ENCODE results near the gene LRRC51.

Gene LRRC51

GRCh38 chr11:72103754-72104167 lies 23.1 kb downstream of the LRRC51 start:
- peak overlapping the region; percentile 9 for H3K4me3 ChIP-seq (ENCODE audit: low read depth, low read length)
- TF ChIP-seq, protein P1, sequence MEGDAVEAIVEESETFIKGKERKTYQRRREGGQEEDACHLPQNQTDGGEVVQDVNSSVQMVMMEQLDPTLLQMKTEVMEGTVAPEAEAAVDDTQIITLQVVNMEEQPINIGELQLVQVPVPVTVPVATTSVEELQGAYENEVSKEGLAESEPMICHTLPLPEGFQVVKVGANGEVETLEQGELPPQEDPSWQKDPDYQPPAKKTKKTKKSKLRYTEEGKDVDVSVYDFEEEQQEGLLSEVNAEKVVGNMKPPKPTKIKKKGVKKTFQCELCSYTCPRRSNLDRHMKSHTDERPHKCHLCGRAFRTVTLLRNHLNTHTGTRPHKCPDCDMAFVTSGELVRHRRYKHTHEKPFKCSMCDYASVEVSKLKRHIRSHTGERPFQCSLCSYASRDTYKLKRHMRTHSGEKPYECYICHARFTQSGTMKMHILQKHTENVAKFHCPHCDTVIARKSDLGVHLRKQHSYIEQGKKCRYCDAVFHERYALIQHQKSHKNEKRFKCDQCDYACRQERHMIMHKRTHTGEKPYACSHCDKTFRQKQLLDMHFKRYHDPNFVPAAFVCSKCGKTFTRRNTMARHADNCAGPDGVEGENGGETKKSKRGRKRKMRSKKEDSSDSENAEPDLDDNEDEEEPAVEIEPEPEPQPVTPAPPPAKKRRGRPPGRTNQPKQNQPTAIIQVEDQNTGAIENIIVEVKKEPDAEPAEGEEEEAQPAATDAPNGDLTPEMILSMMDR (IDR thresholded peaks at IDR 0.05; ENCODE audit: low read depth, low read length, missing control alignments) = peak; percentile 0
- DNase-seq (ENCODE audit: low read depth) = no peak

GRCh38 chr11:72105888-72106287 lies 25.2 kb downstream of the LRRC51 start, which contains the start of gene TOMT:
Gene TOMT (plus strand): TSS chr11:72105924. CDS start chr11:72105952, 28 bp downstream.
- no peak for DNase-seq (ENCODE audit: low read depth)
- TF ChIP-seq, protein P1 (IDR thresholded peaks at IDR 0.05; ENCODE audit: low read depth, low read length, missing control alignments) = no peak
- no peak within 1 kb of the TSS for H3K4me3 ChIP-seq (ENCODE audit: low read depth, low read length)

DNA sequence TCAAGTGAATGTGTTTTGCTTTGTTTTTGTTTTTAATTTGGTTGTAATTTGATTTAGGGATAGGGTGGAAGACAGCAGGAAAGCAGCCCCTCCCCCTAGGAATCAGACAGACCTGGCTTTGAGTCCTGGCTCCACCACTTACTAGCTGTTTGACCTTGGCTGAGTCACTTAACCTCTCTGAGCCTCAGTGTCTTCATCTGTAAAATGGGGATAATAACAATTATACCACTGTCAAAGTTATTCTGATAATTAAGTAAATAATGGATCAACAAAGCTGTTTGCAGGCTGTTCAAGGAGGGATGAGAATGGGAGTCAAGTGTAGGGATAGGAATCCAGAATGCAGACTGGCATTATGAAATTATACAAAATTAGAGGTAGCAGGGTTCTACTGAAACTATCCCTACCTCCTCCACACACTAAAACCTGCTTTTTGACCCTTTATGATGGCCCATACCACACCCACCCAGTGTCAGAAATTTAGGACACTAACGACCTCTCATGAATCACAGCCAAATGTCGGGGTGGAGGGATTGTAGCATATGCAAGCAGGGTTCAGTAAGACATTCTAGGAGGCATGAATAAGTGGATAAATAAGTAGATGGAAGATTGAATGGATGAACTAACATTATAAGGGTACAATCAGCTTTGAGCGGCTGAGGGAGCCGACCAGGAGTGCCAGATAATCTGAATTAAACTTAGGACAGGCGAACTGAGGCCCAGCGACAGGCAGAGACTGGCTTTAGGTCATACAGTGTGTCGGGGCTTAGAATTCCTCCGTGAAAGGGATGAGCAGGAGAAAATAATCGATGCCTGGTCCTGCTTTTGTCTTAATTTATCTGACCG lies 30.9 kb downstream of the LRRC51 start:
- TF ChIP-seq, protein P1 (IDR thresholded peaks at IDR 0.05; ENCODE audit: low read depth, low read length, missing control alignments) = no peak
- H3K4me3 ChIP-seq (ENCODE audit: low read depth, low read length) = peak overlapping the region; percentile 72
- no peak for DNase-seq (ENCODE audit: low read depth)

DNA sequence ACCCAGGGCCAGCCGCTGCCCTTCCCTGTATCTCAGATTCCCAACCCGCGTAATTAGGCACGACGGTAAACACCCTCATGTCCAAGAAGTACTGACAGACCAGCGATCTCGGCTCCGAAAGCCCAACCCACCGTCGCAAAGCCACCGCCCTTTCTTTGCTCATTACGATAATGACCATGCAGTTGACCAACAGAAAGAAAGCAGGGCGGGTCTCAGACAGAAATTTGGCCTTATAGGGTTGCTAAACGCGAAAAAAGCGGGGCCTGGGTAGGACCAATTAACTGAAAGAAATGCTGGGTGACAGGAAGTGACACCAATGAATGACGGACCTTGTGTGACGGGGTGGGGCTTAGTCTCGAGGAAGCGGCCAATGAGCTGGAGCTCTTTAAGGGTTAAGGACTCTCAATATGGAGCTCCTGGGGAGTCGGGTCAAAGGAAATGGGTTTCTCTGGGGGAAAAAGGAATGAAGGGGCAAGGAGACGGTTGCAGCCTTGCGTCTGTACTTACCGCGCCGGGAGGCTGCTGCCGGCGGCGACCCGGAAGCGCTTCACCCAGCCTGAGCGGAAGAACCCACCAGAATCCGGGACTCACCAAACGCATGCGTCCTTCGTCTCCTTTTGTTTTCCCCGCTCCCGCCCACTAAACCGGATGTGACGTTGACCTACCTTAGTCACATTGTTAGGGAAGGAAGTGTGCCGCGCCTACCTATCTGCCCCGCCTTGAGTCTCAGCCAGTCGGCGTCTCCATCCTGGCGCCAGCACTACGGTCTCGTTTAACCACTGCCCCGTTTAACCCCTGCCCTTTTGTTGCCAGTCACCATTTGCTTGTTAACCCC lies 31.7 kb downstream of the LRRC51 start, which contains the start of gene ANAPC15:
Gene ANAPC15 (minus strand): TSS at position 553 of the 835 bp plus-strand sequence. CDS start 1,419 bp downstream, outside the sequence.
- peak within 1 kb of the TSS; percentile 72 for H3K4me3 ChIP-seq (ENCODE audit: low read depth, low read length)
- peak; percentile 99 for DNase-seq (ENCODE audit: low read depth)
- TF ChIP-seq, protein P1 (IDR thresholded peaks at IDR 0.05; ENCODE audit: low read depth, low read length, missing control alignments) = no peak

DNA sequence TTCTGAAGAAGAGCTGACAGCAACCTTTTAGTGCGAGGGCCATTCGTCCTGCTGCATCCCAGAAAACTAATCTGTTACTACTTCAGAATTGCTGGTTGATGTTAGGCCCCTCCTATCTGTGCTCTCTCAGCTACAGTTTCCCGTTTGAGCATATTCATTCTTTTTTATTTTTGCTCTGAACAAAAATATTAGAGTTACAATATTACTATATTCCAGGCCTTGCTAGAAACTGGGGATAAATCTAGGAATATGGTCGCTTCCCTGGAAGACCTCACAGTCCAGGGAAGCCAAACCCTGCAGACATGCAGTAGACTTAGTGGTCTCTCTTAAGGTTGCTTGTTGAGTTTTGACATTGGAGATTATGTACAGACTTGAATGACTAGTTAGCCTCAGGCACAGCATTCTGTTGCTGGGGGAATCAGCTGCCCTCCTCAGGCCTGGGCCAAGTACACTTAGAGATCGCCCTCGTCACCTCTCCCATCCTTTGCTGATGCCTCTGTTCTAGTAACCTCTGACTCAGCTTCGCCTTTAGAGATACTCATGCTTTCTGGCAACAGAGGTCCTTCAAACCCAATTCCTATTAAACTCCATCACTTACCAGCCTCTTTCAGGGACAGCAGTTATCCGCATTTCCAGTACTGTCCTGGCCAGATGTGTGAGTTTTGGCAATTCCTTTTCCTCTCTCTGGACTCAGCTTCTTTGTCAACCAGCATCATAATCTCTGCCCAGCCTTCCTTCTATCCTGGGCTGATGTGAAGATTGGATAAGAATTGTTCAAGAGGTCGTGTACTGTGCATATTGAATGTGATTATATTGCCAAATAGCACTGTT lies 32.5 kb downstream of the LRRC51 start:
- peak overlapping the region; percentile 72 for H3K4me3 ChIP-seq (ENCODE audit: low read depth, low read length)
- TF ChIP-seq, protein P1 (IDR thresholded peaks at IDR 0.05; ENCODE audit: low read depth, low read length, missing control alignments) = no peak
- DNase-seq (ENCODE audit: low read depth) = no peak

GRCh38 chr11:72114570-72114969 lies 33.9 kb downstream of the LRRC51 start:
- TF ChIP-seq, protein P1 (IDR thresholded peaks at IDR 0.05; ENCODE audit: low read depth, low read length, missing control alignments) = no peak
- H3K4me3 ChIP-seq (ENCODE audit: low read depth, low read length) = no peak overlapping the region
- DNase-seq (ENCODE audit: low read depth) = no peak
